ENCODE data around the gene DTYMK.

DNA sequence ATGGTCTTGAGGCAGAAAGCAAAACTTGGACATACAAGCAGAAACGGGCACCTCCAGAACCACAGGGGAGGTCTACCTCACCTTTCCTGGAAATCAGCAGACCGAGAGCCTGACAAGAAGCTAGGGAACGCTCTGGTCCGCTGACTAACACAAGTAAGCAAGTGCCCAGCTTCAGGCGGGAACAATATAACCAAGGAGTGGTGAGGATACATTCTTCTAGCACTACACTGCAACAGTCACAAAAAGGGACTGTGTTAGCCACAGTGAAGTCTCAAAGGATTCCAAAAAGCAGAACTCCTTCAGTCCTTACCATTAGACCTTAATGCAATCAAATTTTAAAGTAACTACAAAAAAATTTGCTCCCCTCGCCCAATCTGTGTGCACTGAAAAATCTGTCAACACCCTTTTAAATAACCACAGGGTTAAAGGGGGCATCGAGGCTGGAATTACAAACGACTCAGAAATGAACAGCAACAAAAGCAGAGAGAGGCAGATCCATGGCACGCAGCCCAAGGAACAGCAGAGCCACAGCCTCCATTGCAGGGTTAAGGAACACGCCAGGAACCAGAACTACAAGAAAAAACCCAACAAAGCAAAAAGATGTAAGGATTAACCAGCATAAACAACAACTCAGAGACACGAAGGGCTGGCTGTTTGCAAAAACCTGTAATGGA lies 56.7 kb downstream of the DTYMK start:
- TF ChIP-seq CTCF (IDR thresholded peaks at IDR 0.05) (no peak), POLR2A (IDR thresholded peaks at IDR 0.05) (no peak)
